B cell (primary cell): ENCODE data around the gene RIPOR3. TPM values are rescaled to one million over a fixed set of nuclear protein-coding genes. Genes with fewer than 3 reads are reported as not detected.

Source experiments
- ATAC-seq: fragments of 200-7000 bp; cut with Tn5 transposase; one replicate; pipeline ENCODE4 v1.10.0; 2021; ENCODE audit warnings: low read depth, mild to moderate bottlenecking, moderate number of reproducible peaks, moderate library complexity
- CTCF ChIA-PET: fragments of 350-600 bp; sonication (Branson Sonifier 250); formaldehyde crosslinking; loops from one replicate; lab custom pipeline; 2021; ENCODE audit warnings: antibody characterized with exemption, inconsistent platforms; lab: Charles Lee
- POLR2A ChIA-PET: fragments of 350-600 bp; sonication (Branson Sonifier 250); formaldehyde crosslinking; loops from one replicate; lab custom pipeline; 2021; ENCODE audit warnings: antibody characterized with exemption; lab: Charles Lee
- DNase-seq: peaks from one replicate; pipeline ENCODE4 v3.0.0; 2013
- H2AFZ ChIP-seq: 2 replicates; pipeline ENCODE4 v1.6.1; 2012; ENCODE audit warnings: mild to moderate bottlenecking, low read depth, low read length; ENCODE audit not compliant: insufficient read depth, poor library complexity, severe bottlenecking
- H3K27ac ChIP-seq, 2 donors: 1 replicate in 1 of 2; 2 replicates in 1 of 2; pipeline ENCODE4 v1.5.1; 2012 to 2013; ENCODE audit warnings: low read length in 2 of 2, mild to moderate bottlenecking in 2 of 2, moderate library complexity in 1 of 2
- H3K27me3 ChIP-seq, 4 experiments: fragments of 200-600 bp in 1 of 4; sonication (generic) in 1 of 4; replicated peaks in 1 of 4; 1 replicate in 2 of 4; 2 replicates in 2 of 4; pipeline versions ENCODE4 v1.6.1 to v1.7.0; 2013 to 2016; ENCODE audit warnings: low read length in 3 of 4, mild to moderate bottlenecking in 2 of 4, mixed read lengths in 1 of 4, moderate library complexity in 1 of 4; ENCODE audit not compliant: insufficient read depth in 4 of 4, control insufficient read depth in 3 of 4; ENCODE audit errors: control extremely low read depth in 1 of 4
- H3K36me3 ChIP-seq, 2 experiments: replicated peaks in 1 of 2; 1 replicate in 1 of 2; 2 replicates in 1 of 2; pipeline versions ENCODE4 v1.6.1 to v1.7.1; 2013; ENCODE audit warnings: low read length in 1 of 2; ENCODE audit not compliant: insufficient read depth in 2 of 2, control insufficient read depth in 1 of 2; ENCODE audit errors: control extremely low read depth in 1 of 2, extremely low read depth in 1 of 2
- H3K4me1 ChIP-seq, 2 donors: fragments of 200-600 bp in 1 of 2; sonication (generic) in 1 of 2; 1 replicate in 1 of 2; 2 replicates in 1 of 2; pipeline versions ENCODE4 v1.5.1 to v1.6.1; 2013 to 2017; ENCODE audit warnings: low read length in 2 of 2; ENCODE audit not compliant: control insufficient read depth in 2 of 2, insufficient read depth in 2 of 2
- H3K4me2 ChIP-seq: replicated peaks from 2 replicates; pipeline ENCODE3; 2012; ENCODE audit warnings: mild to moderate bottlenecking, low read depth, low read length; ENCODE audit not compliant: poor library complexity, severe bottlenecking
- H3K4me3 ChIP-seq, 5 experiments: fragments of 200-600 bp in 1 of 5; sonication (generic) in 1 of 5; 1 replicate in 3 of 5; 2 replicates in 2 of 5; pipeline versions ENCODE4 v1.5.1 to v1.7.0; 2011 to 2016; ENCODE audit warnings: low read length in 4 of 5, mild to moderate bottlenecking in 4 of 5, low read depth in 2 of 5, control low read depth in 1 of 5, moderate library complexity in 1 of 5; ENCODE audit not compliant: insufficient read depth in 1 of 5; ENCODE audit errors: control extremely low read depth in 1 of 5, extremely low read depth in 1 of 5
- H3K79me2 ChIP-seq: fragments of 200-600 bp; sonication (generic); one replicate; pipeline ENCODE4 v1.6.0; 2016; ENCODE audit warnings: low read length; ENCODE audit not compliant: control insufficient read depth, insufficient read depth
- H3K9ac ChIP-seq: fragments of 200-600 bp; sonication (generic); 2 replicates; pipeline ENCODE4 v1.6.1; 2017; ENCODE audit warnings: mild to moderate bottlenecking, low read length, moderate library complexity
- H3K9me3 ChIP-seq, 3 donors: one replicate each; pipeline versions ENCODE4 v1.6.1 to v1.7.1; 2013; ENCODE audit warnings: low read length in 2 of 3; ENCODE audit not compliant: control insufficient read depth in 2 of 3, insufficient read depth in 1 of 3; ENCODE audit errors: control extremely low read depth in 1 of 3
- H4K20me1 ChIP-seq: 2 replicates; pipeline ENCODE4 v1.6.0; 2012; ENCODE audit warnings: mild to moderate bottlenecking, low read length; ENCODE audit not compliant: insufficient read depth, control insufficient read depth, poor library complexity, severe bottlenecking
- H3K27ac Mint-ChIP-seq: one replicate; pipeline ENCODE4 v1.8.0; 2021; ENCODE audit warnings: mixed read lengths
- H3K27me3 Mint-ChIP-seq: one replicate; pipeline ENCODE4 v1.8.0; 2021; ENCODE audit warnings: mixed read lengths
- H3K4me1 Mint-ChIP-seq: one replicate; pipeline ENCODE4 v1.8.0; 2021; ENCODE audit warnings: mixed read lengths
- H3K4me3 Mint-ChIP-seq: one replicate; pipeline ENCODE4 v1.8.0; 2021; ENCODE audit warnings: mixed read lengths
- H3K9me3 Mint-ChIP-seq: one replicate; pipeline ENCODE4 v1.8.0; 2022; ENCODE audit warnings: mixed read lengths; ENCODE audit not compliant: insufficient read depth
- CTCF ChIP-seq: fragments of 200-600 bp; IDR thresholded peaks from one replicate; pipeline ENCODE4 v1.8.0; 2022; ENCODE audit warnings: antibody characterized with exemption, mild to moderate bottlenecking
- EZH2 ChIP-seq: IDR thresholded peaks from 2 replicates; pipeline ENCODE4 v1.6.1; 2012; ENCODE audit warnings: borderline replicate concordance, low read depth, mild to moderate bottlenecking, moderate library complexity, low read length; ENCODE audit not compliant: insufficient read depth, poor library complexity, severe bottlenecking
- WGBS: methylation state at CpG from one replicate; pipeline ENCODE4 v1.1.5; 2013; ENCODE audit warnings: missing lambda C conversion rate; ENCODE audit not compliant: insufficient coverage; 5-methylcytosine and 5-hydroxymethylcytosine counted together
- intact Hi-C: fragments of 100-400 bp; cut with micrococcal nuclease; formaldehyde crosslinking; loops from one replicate; pipeline ENCODE4 v1.10.0; 2022
- polyA plus RNA-seq: library from polyadenylated mRNA; depleted of rRNA; stranded (reverse); fragments of >200 nt; gene quantifications from 2 replicates; pipeline ENCODE4 v1.2.3, GENCODE V29; 2012
- total RNA-seq, 2 donors: library from RNA; stranded (reverse); fragments of 120-200 nt in 1 of 2; gene quantifications; 1 replicate in 1 of 2; 2 replicates in 1 of 2; pipeline versions ENCODE4 v1.2.3 to v1.2.4, GENCODE V29; 2013 to 2022

The RIPOR3 gene
- total and polyA plus RNA-seq, 2 donors (not counting 1 experiment from before 2014, with no cell fraction given): 0.09 to 0.27 TPM

- Mint-ChIP-seq H3K4me1 (peaks cover 11% of the 10 kb centered on the region), H3K9me3 (no peaks in the 10 kb centered on the region), H3K27ac (no peak overlapping the region), H3K4me3 (no peak overlapping the region), H3K27me3 (peaks cover 45% of the 10 kb centered on the region)
- ATAC-seq (no peak), DNase-seq (no peak)
- ChIA-PET CTCF (no interaction called here), POLR2A (interaction anchor here (0.8 kb wide), 1 partner anchor 57 kb away, joined by 10 read pairs; no protein-coding TSS in a partner anchor)
- Histone ChIP-seq H3K27ac (no peak overlapping the region), H3K4me2 (no peak overlapping the region), H3K36me3 (no peaks in the 10 kb centered on the region), H3K9ac (no peak overlapping the region), H3K4me1 (peaks cover 12% of the 10 kb centered on the region in 2 donors), H3K9me3 (no peaks in the 10 kb centered on the region), H3K4me3 (no peak overlapping the region), H2AFZ (no peak overlapping the region), H3K27me3 (peaks cover 0 to 48% (median 9%) of the 10 kb centered on the region in 4 experiments), H3K79me2 (no peaks in the 10 kb centered on the region), H4K20me1 (no peaks in the 10 kb centered on the region)
- WGBS: 69% methylated on average over 1 of the region's 2 CpGs
- intact Hi-C loops: no loop called here
- TF ChIP-seq EZH2 (no peak), CTCF (no peak)
Observed at GRCh38 chr20:50692552-50692933, 1.2 kb upstream of the RIPOR3 start.

- Mint-ChIP-seq H3K9me3 (no peaks in the 10 kb centered on the region), H3K4me3 (no peak overlapping the region), H3K27ac (no peak overlapping the region), H3K27me3 (peaks cover 50% of the 10 kb centered on the region), H3K4me1 (peaks cover 11% of the 10 kb centered on the region)
- no peaks in the 10 kb centered on the region for H3K79me2 ChIP-seq
- WGBS: 20% methylated on average over 17 of the region's 23 CpGs
- intact Hi-C loops: no loop called here
- H3K4me2 ChIP-seq: peak overlapping the region; percentile 46
- no peak overlapping the region for H3K9ac ChIP-seq
- H3K4me1 ChIP-seq: peaks cover 12% of the 10 kb centered on the region in 2 donors
- H3K9me3 ChIP-seq: no peaks in the 10 kb centered on the region
- no peaks in the 10 kb centered on the region for H3K36me3 ChIP-seq
- TF ChIP-seq EZH2: no peak
- no peak for TF ChIP-seq CTCF
- H3K4me3 ChIP-seq: no peak overlapping the region
- no peak for ATAC-seq
- no peaks in the 10 kb centered on the region for H4K20me1 ChIP-seq
- ChIA-PET CTCF (interaction anchor here (0.9 kb wide), 1 partner anchor 58 kb away, joined by 3 read pairs; no protein-coding TSS in a partner anchor), POLR2A (interaction anchor here (0.8 kb wide), 1 partner anchor 58 kb away, joined by 10 read pairs; no protein-coding TSS in a partner anchor)
- DNase-seq: no peak
- H3K27me3 ChIP-seq: peaks cover 0 to 49% (median 9%) of the 10 kb centered on the region in 4 experiments
- H3K27ac ChIP-seq: no peak overlapping the region
- H2AFZ ChIP-seq: peak overlapping the region; percentile 30
Observed at GRCh38 chr20:50691573-50692551, 520 bp upstream of the RIPOR3 start.
